Measurements from ENCODE around the gene NR1D2. TPM values are rescaled to one million over a fixed set of nuclear protein-coding genes. Genes with fewer than 3 reads are reported as not detected.

Gene NR1D2
- polyA plus RNA-seq, 1 donor from 2014 or later, result 27.3 TPM

- Mint-ChIP-seq H3K27ac (no peak overlapping the region), H3K9me3 (no peaks in the 10 kb centered on the region), H3K4me1 (peaks cover under 1 to 14% (median 9%) of the 10 kb centered on the region in 3 donors), H3K36me3 (peaks cover 13% of the 10 kb centered on the region), H3K4me3 (no peak overlapping the region), H3K27me3 (no peaks in the 10 kb centered on the region)
Measured at GRCh38 chr3:23964537-23965235, 19.6 kb downstream of the NR1D2 start.

- Mint-ChIP-seq H3K4me3 (no peak overlapping the region), H3K9me3 (no peaks in the 10 kb centered on the region), H3K4me1 (peaks cover 0 to 13% (median 9%) of the 10 kb centered on the region in 3 donors), H3K27ac (peak overlapping the region in 1 of 3 donors; percentile 53), H3K36me3 (peaks cover 13% of the 10 kb centered on the region), H3K27me3 (no peaks in the 10 kb centered on the region)
Measured at GRCh38 chr3:23966328-23966727, 21.2 kb downstream of the NR1D2 start.

DNA sequence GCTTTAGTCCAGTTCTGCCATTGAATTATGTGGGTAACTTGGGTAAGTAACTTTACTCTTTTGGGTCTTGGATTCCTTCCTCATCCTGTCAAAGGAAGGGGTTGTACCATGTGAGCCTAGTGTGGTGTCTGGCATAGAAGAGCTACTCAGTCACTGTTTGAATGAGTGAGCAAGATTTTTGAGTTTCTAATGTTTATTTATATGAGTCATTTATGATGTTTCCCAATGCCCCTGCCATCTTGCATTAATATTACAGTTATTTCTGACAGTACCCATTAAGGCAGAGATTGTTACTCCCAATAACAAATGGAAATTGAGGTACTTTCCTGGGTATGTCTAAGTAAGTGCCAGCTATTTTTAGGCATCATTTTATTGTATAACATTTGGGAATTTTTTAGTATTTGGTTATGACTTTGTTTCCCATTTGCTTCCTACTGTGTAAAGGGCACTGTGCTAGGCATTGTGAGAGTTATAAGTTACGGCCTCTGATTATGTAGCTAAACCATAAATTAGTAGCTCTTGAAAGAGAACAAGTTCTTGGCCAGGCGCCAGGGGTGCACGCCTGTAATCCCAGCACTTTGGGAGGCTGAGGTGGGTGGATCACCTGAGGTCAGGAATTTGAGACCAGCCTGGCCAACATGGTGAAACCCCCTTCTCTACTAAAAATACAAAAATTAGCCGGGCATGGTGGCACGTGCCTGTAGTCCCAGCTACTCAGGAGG is 23.5 kb downstream of the NR1D2 start:
- peaks cover 0 to 11% (median 6%) of the 10 kb centered on the region in 3 donors for H3K4me1 Mint-ChIP-seq
- no peak overlapping the region for H3K27ac Mint-ChIP-seq
- H3K36me3 Mint-ChIP-seq, result peaks cover 13% of the 10 kb centered on the region
- no peak overlapping the region for H3K4me3 Mint-ChIP-seq
- H3K9me3 Mint-ChIP-seq, result no peaks in the 10 kb centered on the region
- H3K27me3 Mint-ChIP-seq, result no peaks in the 10 kb centered on the region

DNA sequence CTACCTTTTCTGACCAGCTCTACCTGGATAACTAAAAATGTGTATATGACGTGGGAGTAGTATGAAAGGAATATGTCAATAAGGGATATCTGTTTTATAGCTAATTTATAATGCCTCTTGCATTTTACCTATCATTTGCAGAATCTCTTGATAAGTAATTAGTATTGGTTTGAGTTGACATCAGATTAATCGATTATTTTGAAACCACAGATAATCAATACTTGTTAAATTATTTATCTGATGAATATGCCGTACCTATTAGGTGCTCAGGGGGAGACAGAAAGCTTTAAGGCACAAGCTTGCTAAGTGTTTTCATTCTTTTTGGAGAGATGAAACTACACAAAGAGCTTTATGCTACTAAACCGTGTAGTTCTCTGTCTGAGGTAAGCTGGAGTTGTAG is 24.3 kb downstream of the NR1D2 start:
- no peaks in the 10 kb centered on the region for H3K9me3 Mint-ChIP-seq
- H3K4me3 Mint-ChIP-seq, result no peak overlapping the region
- H3K27ac Mint-ChIP-seq, result peak overlapping the region in 1 of 3 donors; percentile 13
- H3K4me1 Mint-ChIP-seq, result peaks cover 0 to 9% (median 6%) of the 10 kb centered on the region in 3 donors
- no peaks in the 10 kb centered on the region for H3K27me3 Mint-ChIP-seq
- peaks cover 13% of the 10 kb centered on the region for H3K36me3 Mint-ChIP-seq

GRCh38 chr3:23971684-23972083 is 26.6 kb downstream of the NR1D2 start:
- Mint-ChIP-seq H3K9me3 (peaks cover 0 to 5% (median 1%) of the 10 kb centered on the region in 3 donors), H3K27me3 (no peaks in the 10 kb centered on the region), H3K36me3 (peaks cover 13% of the 10 kb centered on the region), H3K4me1 (peaks cover 0 to 7% (median 1%) of the 10 kb centered on the region in 3 donors), H3K4me3 (no peak overlapping the region), H3K27ac (no peak overlapping the region)

DNA sequence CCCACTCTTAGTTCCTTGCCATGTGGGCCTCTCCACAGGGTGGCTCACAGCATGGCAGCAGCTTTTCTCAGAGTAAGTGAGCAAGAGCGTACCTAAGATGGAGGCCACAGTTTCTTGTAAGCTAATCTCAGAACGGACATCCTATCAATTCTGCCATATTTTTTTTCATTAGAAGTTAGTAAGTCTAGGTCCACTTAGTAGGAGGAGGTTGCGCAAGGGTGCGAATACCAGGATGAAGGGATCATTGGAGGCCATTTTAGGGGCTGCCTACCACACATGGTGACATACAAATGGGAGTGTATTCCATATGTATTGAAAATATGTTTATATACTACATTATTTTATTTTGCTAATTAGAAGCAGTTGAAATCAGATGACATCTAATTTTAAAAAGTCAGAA is 31.5 kb downstream of the NR1D2 start:
- H3K36me3 Mint-ChIP-seq, result peaks cover 15% of the 10 kb centered on the region
- peaks cover 0 to 5% (median 4%) of the 10 kb centered on the region in 3 donors for H3K4me1 Mint-ChIP-seq
- no peaks in the 10 kb centered on the region for H3K27me3 Mint-ChIP-seq
- peaks cover 0 to 5% (median 1%) of the 10 kb centered on the region in 3 donors for H3K9me3 Mint-ChIP-seq
- H3K4me3 Mint-ChIP-seq, result peak overlapping the region in 1 of 4 donors; percentile 1
- no peak overlapping the region for H3K27ac Mint-ChIP-seq

DNA sequence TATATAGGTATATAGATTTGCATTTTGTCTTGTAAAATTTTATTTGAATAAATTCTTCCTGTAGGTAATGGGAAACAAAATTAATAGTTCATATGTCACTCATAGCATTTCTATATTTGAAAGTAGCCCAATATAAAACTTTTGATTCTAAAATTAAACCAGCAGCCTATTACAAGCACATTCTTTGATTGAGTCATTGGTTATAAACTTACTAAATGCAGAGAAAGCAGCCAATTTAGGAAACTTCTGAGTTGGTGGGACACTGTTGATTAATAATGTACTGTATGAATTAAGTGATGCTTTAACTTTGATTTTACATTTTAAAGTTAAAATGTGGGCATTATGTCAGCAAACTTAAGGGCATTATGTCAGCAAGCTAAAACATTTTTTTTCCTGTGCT is 34.5 kb downstream of the NR1D2 start:
- Mint-ChIP-seq H3K27me3 (no peaks in the 10 kb centered on the region), H3K9me3 (peaks cover 0 to 5% (median 1%) of the 10 kb centered on the region in 3 donors), H3K27ac (no peak overlapping the region), H3K36me3 (peaks cover 15% of the 10 kb centered on the region), H3K4me3 (no peak overlapping the region), H3K4me1 (peaks cover 2 to 6% (median 5%) of the 10 kb centered on the region in 3 donors)

DNA sequence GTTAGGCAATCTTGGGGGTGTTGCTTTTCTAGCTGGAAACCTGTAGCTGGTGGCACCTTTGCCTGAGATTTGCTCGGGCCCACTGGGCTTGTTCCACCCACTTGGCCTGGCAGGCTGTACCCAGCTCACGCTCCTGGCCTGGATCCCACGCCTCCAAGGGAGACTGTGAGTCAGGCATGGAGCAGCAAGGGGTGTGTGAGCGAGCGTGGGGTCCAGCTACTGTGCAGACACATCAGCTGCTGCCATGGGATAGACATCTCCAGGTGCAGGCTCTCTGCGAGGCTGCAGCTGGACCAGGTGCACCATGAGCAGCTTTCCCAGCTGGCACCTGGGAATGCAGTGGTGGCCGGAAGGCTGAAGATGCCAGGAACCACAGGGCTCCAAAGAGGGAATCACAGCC is 36.0 kb downstream of the NR1D2 start:
- peak overlapping the region in 1 of 4 donors; percentile 37 for H3K4me3 Mint-ChIP-seq
- H3K27ac Mint-ChIP-seq, result peak overlapping the region in 1 of 3 donors; percentile 31
- H3K4me1 Mint-ChIP-seq, result peaks cover 2 to 6% (median 6%) of the 10 kb centered on the region in 3 donors
- H3K36me3 Mint-ChIP-seq, result peaks cover 10% of the 10 kb centered on the region
- H3K9me3 Mint-ChIP-seq, result no peaks in the 10 kb centered on the region
- H3K27me3 Mint-ChIP-seq, result no peaks in the 10 kb centered on the region

DNA sequence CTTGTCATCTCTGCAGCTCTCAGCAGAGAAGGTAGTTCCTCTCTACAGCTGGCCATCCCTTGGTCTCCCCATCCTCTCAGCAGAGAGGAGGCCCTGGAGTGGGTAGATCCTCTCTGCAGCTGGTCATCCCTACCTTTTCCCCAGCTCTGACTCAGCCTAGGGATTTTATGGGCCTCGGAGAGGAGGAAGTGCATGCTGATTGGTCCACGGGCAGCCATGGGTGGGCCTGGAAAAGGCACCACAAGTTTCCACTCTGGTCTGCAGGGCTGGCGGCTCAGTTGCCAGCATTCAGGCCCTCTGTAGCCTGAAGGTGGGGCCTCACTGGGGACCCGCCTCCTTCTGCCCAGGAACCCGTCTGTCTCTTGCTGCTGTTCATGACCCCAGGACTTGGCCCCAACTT is 36.9 kb downstream of the NR1D2 start:
- H3K27ac Mint-ChIP-seq, result no peak overlapping the region
- H3K27me3 Mint-ChIP-seq, result no peaks in the 10 kb centered on the region
- peaks cover 2 to 6% (median 6%) of the 10 kb centered on the region in 3 donors for H3K4me1 Mint-ChIP-seq
- no peaks in the 10 kb centered on the region for H3K9me3 Mint-ChIP-seq
- H3K36me3 Mint-ChIP-seq, result peaks cover 6% of the 10 kb centered on the region
- no peak overlapping the region for H3K4me3 Mint-ChIP-seq

- peaks cover 2% of the 10 kb centered on the region for H3K36me3 Mint-ChIP-seq
- no peaks in the 10 kb centered on the region for H3K27me3 Mint-ChIP-seq
- peaks cover 2 to 8% (median 6%) of the 10 kb centered on the region in 3 donors for H3K4me1 Mint-ChIP-seq
- no peak overlapping the region for H3K27ac Mint-ChIP-seq
- no peaks in the 10 kb centered on the region for H3K9me3 Mint-ChIP-seq
- no peak overlapping the region for H3K4me3 Mint-ChIP-seq
Measured at GRCh38 chr3:23984934-23985333, 39.8 kb downstream of the NR1D2 start.

DNA sequence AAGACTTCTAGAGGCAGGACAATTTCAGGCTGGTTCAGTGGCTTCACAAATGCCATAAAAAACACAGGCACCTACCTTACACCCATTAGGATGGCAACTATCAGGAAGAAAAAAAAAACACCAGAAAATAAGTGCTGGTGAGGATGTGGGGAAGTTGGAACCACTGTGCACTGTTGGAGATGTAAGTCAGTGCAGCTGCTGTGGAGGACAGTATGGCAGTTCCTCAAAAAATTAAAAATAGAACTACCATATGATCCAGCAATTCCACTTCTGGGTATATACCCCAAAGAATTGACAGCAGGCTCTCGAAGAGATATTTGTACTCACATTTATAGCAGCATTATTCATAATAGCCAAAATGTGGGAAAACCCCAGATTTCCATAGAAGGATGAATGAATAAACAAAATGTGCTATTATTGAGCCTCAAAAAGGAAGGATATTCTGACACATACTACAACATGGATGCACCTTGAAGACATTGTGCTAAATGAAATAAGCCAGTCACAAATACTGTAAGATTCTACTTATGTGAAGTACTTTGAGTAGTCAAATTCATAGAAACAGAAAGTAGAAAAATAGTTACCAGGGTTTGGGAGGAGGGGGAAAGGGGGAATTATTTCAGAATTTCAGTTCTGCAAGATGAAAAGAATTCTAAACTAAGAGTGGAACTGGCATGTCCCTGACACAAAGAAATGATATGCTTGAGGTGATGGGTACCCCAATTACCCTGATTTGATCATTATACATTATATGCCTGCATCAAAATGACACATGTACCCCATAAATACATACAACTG is 40.9 kb downstream of the NR1D2 start:
- Mint-ChIP-seq H3K4me3 (peak overlapping the region in 1 of 4 donors; percentile 66), H3K4me1 (peaks cover 2 to 6% (median 3%) of the 10 kb centered on the region in 3 donors), H3K36me3 (peaks cover 2% of the 10 kb centered on the region), H3K9me3 (no peaks in the 10 kb centered on the region), H3K27ac (no peak overlapping the region), H3K27me3 (no peaks in the 10 kb centered on the region)

GRCh38 chr3:23987356-23987755 is 42.3 kb downstream of the NR1D2 start:
- Mint-ChIP-seq H3K27me3 (no peaks in the 10 kb centered on the region), H3K9me3 (no peaks in the 10 kb centered on the region), H3K27ac (no peak overlapping the region), H3K4me1 (peaks cover 4 to 9% (median 6%) of the 10 kb centered on the region in 3 donors), H3K4me3 (no peak overlapping the region), H3K36me3 (peaks cover 4% of the 10 kb centered on the region)

DNA sequence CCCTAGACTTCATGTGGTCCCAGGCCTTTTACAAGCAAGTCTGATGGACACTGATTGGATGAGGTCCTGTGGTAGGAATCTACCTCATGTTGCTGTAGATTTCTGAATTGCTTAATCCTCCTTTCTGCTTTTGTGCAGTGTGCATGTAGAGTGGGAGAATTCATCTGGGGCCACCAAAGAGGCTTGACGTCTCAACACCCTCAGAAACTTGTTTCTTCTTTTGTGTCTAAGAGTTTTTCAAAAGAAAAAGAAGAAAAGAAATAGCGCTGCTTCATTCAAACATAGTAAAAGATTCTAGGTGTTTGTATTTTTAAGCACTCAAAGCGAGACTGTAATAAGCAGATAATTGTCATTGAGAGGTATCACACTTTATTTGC is 46.2 kb downstream of the NR1D2 start:
- Mint-ChIP-seq H3K4me1 (peaks cover 3 to 5% (median 3%) of the 10 kb centered on the region in 3 donors), H3K27ac (no peak overlapping the region), H3K27me3 (peaks cover 2% of the 10 kb centered on the region), H3K4me3 (no peak overlapping the region), H3K9me3 (no peaks in the 10 kb centered on the region), H3K36me3 (peaks cover 4% of the 10 kb centered on the region)

GRCh38 chr3:23991683-23992628 is 46.9 kb downstream of the NR1D2 start:
- Mint-ChIP-seq H3K9me3 (no peaks in the 10 kb centered on the region), H3K4me1 (peaks cover 3 to 5% (median 3%) of the 10 kb centered on the region in 3 donors), H3K27me3 (peaks cover 2% of the 10 kb centered on the region), H3K4me3 (no peak overlapping the region), H3K36me3 (peaks cover 4% of the 10 kb centered on the region), H3K27ac (no peak overlapping the region)
